ENCODE data around the gene COG5. TPM values are rescaled to one million over a fixed set of nuclear protein-coding genes. Genes with fewer than 3 reads are reported as not detected.

COG5 gene
- total RNA-seq, 2 experiments from 2014 or later, result 34.1 to 35.5 TPM

DNA sequence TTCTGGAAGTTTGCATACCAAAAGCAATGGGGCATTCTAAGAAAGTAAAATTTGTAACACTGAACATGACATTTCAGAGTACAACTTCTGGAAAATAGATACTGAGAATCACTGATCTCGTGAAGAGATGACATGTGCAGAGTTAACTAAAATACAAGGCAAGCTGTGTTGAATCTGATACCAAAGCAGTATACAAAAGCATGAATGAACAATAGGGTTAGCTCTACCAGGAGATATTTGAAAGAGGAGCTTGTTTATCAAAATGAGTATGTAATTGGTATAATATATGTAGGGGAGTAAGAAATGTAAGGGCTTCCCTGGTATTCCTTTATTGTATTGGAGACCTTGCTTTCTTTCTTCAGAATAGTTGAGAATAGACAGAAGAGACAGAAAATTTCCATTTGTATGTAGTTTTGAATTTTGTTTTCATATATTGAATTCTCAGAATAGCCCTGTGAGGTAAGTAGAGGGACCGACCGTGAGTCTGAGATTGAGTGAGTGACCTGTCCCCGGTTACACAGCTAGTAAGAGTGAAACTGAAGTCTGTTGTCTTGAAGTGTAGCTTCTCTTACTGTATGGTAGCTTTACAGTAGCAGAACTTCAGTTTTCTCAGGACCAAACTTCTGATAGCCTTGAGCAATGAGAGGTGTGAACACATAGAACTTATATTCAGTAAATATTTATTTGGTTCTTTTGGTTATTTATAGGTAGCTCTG lies 389.9 kb downstream of the COG5 start:
- H3K9me3 Mint-ChIP-seq (ENCODE audit: low read depth), result no peaks in the 10 kb centered on the region
- H3K27ac Mint-ChIP-seq, result peak overlapping the region; percentile 90
- H3K36me3 Mint-ChIP-seq (ENCODE audit: low read depth), result peaks cover 17% of the 10 kb centered on the region
- ChIA-PET POLR2A (interaction anchor here (0.6 to 1.0 kb wide), 2 partner anchors 328 to 570 kb away, joined by 3 to 4 read pairs; partner anchors contain the start of gene CBLL1), CTCF (interaction anchor here (0.9 to 1.1 kb wide), 2 partner anchors 8 to 26 kb away, joined by 3 to 7 read pairs; no protein-coding TSS in a partner anchor)
- H3K4me1 Mint-ChIP-seq, result peaks cover 63% of the 10 kb centered on the region
- H3K4me3 Mint-ChIP-seq, result peak overlapping the region; percentile 48
- DNase-seq (peak; percentile 33), ATAC-seq (peak; percentile 24)
- no peaks in the 10 kb centered on the region for H3K27me3 Mint-ChIP-seq
- intact Hi-C loops (cut with DNase I, micrococcal nuclease), result loop anchor here (5.0 to 10.0 kb wide), 3 partner anchors 767 to 1649 kb away; partner anchors contain the start of gene PUS7 (in 1 of the 2)

DNA sequence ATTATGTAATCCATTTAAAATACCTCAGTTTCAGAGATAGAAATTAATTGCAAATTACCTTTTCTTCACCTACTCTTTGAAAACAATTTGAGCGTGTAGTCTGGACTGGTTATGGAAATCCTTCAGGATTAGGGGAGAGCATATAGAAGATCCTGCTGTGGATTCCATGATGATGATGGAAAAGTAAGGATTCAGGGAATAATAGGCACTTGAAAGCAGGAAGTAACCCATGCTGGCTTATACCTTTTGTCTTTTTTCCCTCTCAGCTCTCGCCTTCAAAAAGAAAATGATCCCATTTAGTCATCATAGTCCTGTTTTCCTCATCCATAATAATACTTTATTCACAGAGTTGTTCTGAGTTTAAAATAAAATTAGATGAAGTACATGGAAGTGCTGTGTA lies 390.5 kb downstream of the COG5 start:
- H3K9me3 Mint-ChIP-seq (ENCODE audit: low read depth), result no peaks in the 10 kb centered on the region
- H3K27me3 Mint-ChIP-seq, result no peaks in the 10 kb centered on the region
- ATAC-seq (no peak), DNase-seq (no peak)
- peak overlapping the region; percentile 90 for H3K27ac Mint-ChIP-seq
- POLR2A ChIA-PET, result interaction anchor here (1.0 kb wide), 1 partner anchor 571 kb away, joined by 4 read pairs; the partner anchor contains the start of gene CBLL1
- peaks cover 17% of the 10 kb centered on the region for H3K36me3 Mint-ChIP-seq (ENCODE audit: low read depth)
- intact Hi-C loops (cut with DNase I, micrococcal nuclease), result loop anchor here (5.0 to 10.0 kb wide), 3 partner anchors 766 to 1648 kb away; partner anchors contain the start of gene PUS7 (in 1 of the 2)
- H3K4me3 Mint-ChIP-seq, result peak overlapping the region; percentile 48
- H3K4me1 Mint-ChIP-seq, result peaks cover 61% of the 10 kb centered on the region
- CTCF ChIA-PET, result interaction anchor here (0.9 kb wide), 1 partner anchor 9 kb away, joined by 3 read pairs; no protein-coding TSS in a partner anchor

DNA sequence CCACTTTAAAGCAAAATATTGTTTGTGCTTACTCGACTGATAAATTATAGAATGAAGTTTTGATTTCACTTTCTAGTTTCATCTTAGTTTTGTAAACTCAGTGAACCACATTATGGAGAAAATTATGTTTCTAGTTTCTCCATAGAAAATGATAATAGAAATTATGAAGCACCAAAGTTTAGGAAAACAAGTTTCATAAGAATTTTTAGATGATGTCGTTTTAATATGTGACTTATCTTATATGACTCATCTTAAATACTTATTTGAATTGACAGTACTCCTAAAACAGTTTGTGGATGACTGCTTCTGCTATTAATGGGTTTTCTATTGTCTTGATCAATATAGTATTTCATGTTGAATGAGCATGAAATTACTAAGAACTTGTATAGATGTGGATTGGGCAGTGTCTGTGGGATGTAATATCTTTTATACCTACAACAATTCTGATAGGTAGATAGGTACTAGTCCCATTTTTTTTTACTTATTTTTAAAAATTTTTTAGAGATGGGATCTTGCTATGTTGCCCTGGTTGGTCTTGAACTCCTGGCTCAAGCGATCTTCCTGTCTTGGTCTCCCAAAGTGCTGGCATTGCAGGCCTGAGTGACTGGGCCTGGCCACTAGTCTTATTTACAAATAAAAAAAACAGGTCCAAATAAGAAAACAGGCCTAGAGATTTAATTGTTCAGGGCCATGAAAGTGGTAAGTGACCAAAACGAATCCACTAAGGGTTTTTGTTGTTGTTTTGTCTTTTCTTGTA lies 391.3 kb downstream of the COG5 start:
- Mint-ChIP-seq H3K27ac (peak overlapping the region; percentile 90), H3K27me3 (no peaks in the 10 kb centered on the region), H3K9me3 (ENCODE audit: low read depth) (no peaks in the 10 kb centered on the region), H3K4me3 (peak overlapping the region; percentile 21), H3K4me1 (peaks cover 58% of the 10 kb centered on the region), H3K36me3 (ENCODE audit: low read depth) (peaks cover 15% of the 10 kb centered on the region)
- ATAC-seq (no peak), DNase-seq (no peak)
- CTCF ChIA-PET, result interaction anchor here (1.3 kb wide), 1 partner anchor 8 kb away, joined by 8 read pairs; no protein-coding TSS in a partner anchor
- intact Hi-C loops (cut with DNase I, micrococcal nuclease), result loop anchor here (1.0 to 10.0 kb wide), 5 partner anchors 8 to 1648 kb away; partner anchors contain the start of gene PUS7 (in 1 of the 2)
- POLR2A ChIA-PET, result no interaction called here

- H3K4me1 Mint-ChIP-seq, result peaks cover 54% of the 10 kb centered on the region
- H3K27me3 Mint-ChIP-seq, result no peaks in the 10 kb centered on the region
- no peak for DNase-seq
- H3K36me3 Mint-ChIP-seq (ENCODE audit: low read depth), result peaks cover 13% of the 10 kb centered on the region
- intact Hi-C loops (cut with DNase I, micrococcal nuclease), result loop anchor here (5.0 to 10.0 kb wide), 3 partner anchors 764 to 1647 kb away; partner anchors contain the start of gene PUS7 (in 1 of the 2)
- ChIA-PET POLR2A (no interaction called here), CTCF (interaction anchor here (0.6 to 1.3 kb wide), 2 partner anchors 9 to 13 kb away, joined by 3 to 8 read pairs; no protein-coding TSS in a partner anchor)
- no peaks in the 10 kb centered on the region for H3K9me3 Mint-ChIP-seq (ENCODE audit: low read depth)
- ATAC-seq, result no peak
- peak overlapping the region; percentile 75 for H3K27ac Mint-ChIP-seq
- peak overlapping the region; percentile 91 for H3K4me3 Mint-ChIP-seq
Measured at GRCh38 chr7:107171496-107171895, 392.2 kb downstream of the COG5 start.

GRCh38 chr7:107170051-107170915 lies 393.4 kb downstream of the COG5 start:
- peak overlapping the region; percentile 91 for H3K4me3 Mint-ChIP-seq
- peaks cover 50% of the 10 kb centered on the region for H3K4me1 Mint-ChIP-seq
- peaks cover 11% of the 10 kb centered on the region for H3K36me3 Mint-ChIP-seq (ENCODE audit: low read depth)
- POLR2A ChIA-PET, result interaction anchor here (0.7 to 2.5 kb wide), 6 partner anchors 10 to 886 kb away, joined by 5 to 23 read pairs (median 12); partner anchors contain the start of genes CBLL1 and NAMPT
- no peaks in the 10 kb centered on the region for H3K9me3 Mint-ChIP-seq (ENCODE audit: low read depth)
- ATAC-seq (no peak), DNase-seq (no peak)
- no peaks in the 10 kb centered on the region for H3K27me3 Mint-ChIP-seq
- intact Hi-C loops (cut with DNase I, micrococcal nuclease), result loop anchor here (5.0 to 10.0 kb wide), 3 partner anchors 763 to 1645 kb away; partner anchors contain the start of gene PUS7 (in 1 of the 2)
- peak overlapping the region; percentile 100 for H3K27ac Mint-ChIP-seq
- CTCF ChIA-PET, result interaction anchor here (0.7 to 1.4 kb wide), 3 partner anchors 10 to 41 kb away, joined by 3 read pairs; no protein-coding TSS in a partner anchor

GRCh38 chr7:107169120-107170050 lies 394.3 kb downstream of the COG5 start:
- ATAC-seq (peak; percentile 29), DNase-seq (peak; percentile 96)
- H3K36me3 Mint-ChIP-seq (ENCODE audit: low read depth), result peaks cover 11% of the 10 kb centered on the region
- ChIA-PET CTCF (interaction anchor here (0.7 to 6.0 kb wide), 7 partner anchors 11 to 305 kb away, joined by 3 to 41 read pairs (median 3); no protein-coding TSS in a partner anchor), POLR2A (interaction anchor here (0.6 to 2.5 kb wide), 12 partner anchors 11 to 887 kb away, joined by 3 to 23 read pairs (median 5); partner anchors contain the start of genes CBLL1 and NAMPT)
- H3K4me1 Mint-ChIP-seq, result peaks cover 41% of the 10 kb centered on the region
- intact Hi-C loops (cut with DNase I, micrococcal nuclease), result loop anchor here (1.0 to 10.0 kb wide), 15 partner anchors 302 to 1645 kb away; partner anchors contain the start of genes SLC26A4 (in 2 of the 2), CCDC71L (in 1 of the 2), DLD (in 1 of the 2) and DNAJB9 (in 1 of the 2)
- H3K27ac Mint-ChIP-seq, result peak overlapping the region; percentile 100
- no peaks in the 10 kb centered on the region for H3K9me3 Mint-ChIP-seq (ENCODE audit: low read depth)
- H3K27me3 Mint-ChIP-seq, result no peaks in the 10 kb centered on the region
- peak overlapping the region; percentile 91 for H3K4me3 Mint-ChIP-seq

DNA sequence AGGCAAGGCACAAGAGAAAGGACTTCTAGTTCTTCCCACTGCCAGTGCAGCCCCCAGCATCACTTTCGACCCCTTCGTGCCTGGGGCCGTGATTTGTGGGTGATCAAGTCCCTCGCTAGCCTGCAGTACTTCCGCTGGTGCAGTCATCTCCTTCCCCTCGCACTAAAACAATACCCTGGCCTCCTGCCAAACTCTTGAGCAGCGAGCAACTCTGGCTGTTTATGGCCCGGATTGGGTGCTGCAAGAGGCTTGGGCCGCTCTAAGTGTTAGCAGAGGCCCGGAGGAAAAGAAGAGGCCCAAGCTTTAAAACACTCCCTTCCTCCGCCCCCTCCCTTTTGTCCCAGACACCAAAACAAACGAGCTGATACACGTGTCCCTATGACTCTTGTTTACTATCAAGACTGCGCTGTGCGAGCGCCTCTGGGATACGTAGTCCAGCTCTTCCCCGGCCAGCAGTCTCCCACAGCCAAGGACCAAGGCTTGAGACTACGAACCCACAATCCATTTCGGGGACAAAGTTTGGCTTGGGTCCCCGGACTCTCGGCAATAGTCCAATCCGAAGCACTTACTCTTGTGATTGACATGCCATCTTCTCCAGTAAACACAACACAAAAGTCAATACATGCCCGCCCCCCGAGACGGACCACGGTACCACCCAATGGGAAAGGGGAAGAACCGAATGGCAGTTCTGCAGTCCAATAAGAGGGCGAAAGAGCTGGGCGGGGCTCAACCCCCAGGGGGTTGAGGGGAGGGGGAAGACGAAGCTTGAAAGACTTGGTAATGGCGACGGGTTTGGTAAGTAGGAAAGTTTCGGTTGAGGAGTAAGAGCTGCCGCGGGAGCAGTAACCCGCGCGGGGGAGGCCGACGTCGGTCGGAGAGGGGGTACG lies 395.2 kb downstream of the COG5 start, which contains the start of gene HBP1:
TSS of gene HBP1 (plus strand) at position 771 of the 887 bp plus-strand sequence. CDS start 10,891 bp downstream, outside the sequence.
- H3K9me3 Mint-ChIP-seq (ENCODE audit: low read depth), result no peaks in the 10 kb centered on the region

GRCh38 chr7:107167483-107168232 lies 396.1 kb downstream of the COG5 start:
- intact Hi-C loops (cut with DNase I, micrococcal nuclease), result loop anchor here (1.0 to 5.0 kb wide), 18 partner anchors 13 to 1400 kb away; partner anchors contain the start of genes CCDC71L (in 2 of the 2), PIK3CG (in 2 of the 2), SLC26A4 (in 2 of the 2) and SYPL1 (in 2 of the 2)
- CTCF ChIA-PET, result interaction anchor here (0.6 to 6.0 kb wide), 7 partner anchors 12 to 712 kb away, joined by 3 to 41 read pairs (median 4); no protein-coding TSS in a partner anchor
- peaks cover 23% of the 10 kb centered on the region for H3K4me1 Mint-ChIP-seq
- H3K27me3 Mint-ChIP-seq, result no peaks in the 10 kb centered on the region
- peak overlapping the region; percentile 91 for H3K4me3 Mint-ChIP-seq
- no peaks in the 10 kb centered on the region for H3K9me3 Mint-ChIP-seq (ENCODE audit: low read depth)
- H3K36me3 Mint-ChIP-seq (ENCODE audit: low read depth), result peaks cover 7% of the 10 kb centered on the region
- POLR2A ChIA-PET, result interaction anchor here (0.6 to 2.5 kb wide), 7 partner anchors 13 to 883 kb away, joined by 3 to 23 read pairs (median 8); partner anchors contain the start of genes CBLL1 and NAMPT
- peak overlapping the region; percentile 100 for H3K27ac Mint-ChIP-seq
- peak; percentile 7 for ATAC-seq
- peak; percentile 85 for DNase-seq

More for the DNA sequence above, 395.2 kb downstream of the COG5 start, which contains the start of gene HBP1:
- CTCF ChIA-PET, result interaction anchor here (0.6 to 6.0 kb wide), 11 partner anchors 11 to 721 kb away, joined by 3 to 41 read pairs (median 4); no protein-coding TSS in a partner anchor
- H3K27ac Mint-ChIP-seq, result peak within 1 kb of the TSS; percentile 100
- peak; percentile 82 for ATAC-seq
- peaks cover 8% of the 10 kb centered on the region for H3K36me3 Mint-ChIP-seq (ENCODE audit: low read depth)
- peaks cover 32% of the 10 kb centered on the region for H3K4me1 Mint-ChIP-seq
- peak within 1 kb of the TSS; percentile 91 for H3K4me3 Mint-ChIP-seq
- POLR2A ChIA-PET, result interaction anchor here (0.6 to 2.5 kb wide), 12 partner anchors 12 to 886 kb away, joined by 3 to 23 read pairs (median 4); partner anchors contain the start of genes CBLL1 and NAMPT
- intact Hi-C loops (cut with DNase I, micrococcal nuclease), result loop anchor here (1.0 to 5.0 kb wide), 19 partner anchors 301 to 1399 kb away; partner anchors contain the start of genes CCDC71L (in 2 of the 2), PIK3CG (in 2 of the 2), SLC26A4 (in 2 of the 2) and SYPL1 (in 2 of the 2)
- DNase-seq, result peak; percentile 98
- no peaks in the 10 kb centered on the region for H3K27me3 Mint-ChIP-seq
